ENCODE measurements around the gene PGLYRP3. TPM values are rescaled to one million over a fixed set of nuclear protein-coding genes. Genes with fewer than 3 reads are reported as not detected.

PGLYRP3 gene
- total RNA-seq, 1 donor from 2014 or later, result 0.53 TPM

DNA sequence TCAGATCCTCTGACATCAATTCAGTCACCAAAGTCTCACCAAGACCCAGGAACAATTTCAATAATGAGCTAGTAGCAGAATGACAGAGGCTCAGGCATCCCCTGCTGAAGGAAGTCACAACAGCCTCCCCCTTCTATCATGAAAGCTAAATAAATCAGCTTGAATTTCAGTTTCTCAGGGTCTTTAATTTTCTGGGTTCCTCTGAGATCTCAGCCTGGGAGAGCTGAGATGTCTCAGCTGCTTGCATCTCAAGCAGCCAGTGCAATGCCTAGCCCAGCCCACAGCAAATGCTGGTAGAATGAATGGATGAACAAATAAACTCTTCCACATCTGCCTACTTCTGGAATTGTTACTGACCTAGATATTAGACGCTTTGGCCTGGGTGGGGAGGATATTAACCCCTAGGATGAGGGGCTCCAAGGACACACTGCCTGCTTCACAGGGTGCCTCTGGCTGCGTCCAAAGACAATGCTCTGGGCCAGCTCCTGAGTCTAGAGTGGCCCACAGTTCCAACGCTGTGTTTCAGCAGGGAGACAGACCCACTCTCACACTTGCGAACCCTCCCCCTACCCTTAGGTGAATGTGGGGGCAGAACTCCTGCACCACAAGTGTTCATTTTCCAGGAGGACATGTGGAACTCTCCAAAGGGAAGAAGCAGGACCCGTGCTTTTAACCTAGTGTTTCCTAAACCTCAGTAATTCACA is 64.4 kb downstream of the PGLYRP3 start:
- DNase-seq (ENCODE audit: low read depth), result no peak
- TF ChIP-seq, protein P1, sequence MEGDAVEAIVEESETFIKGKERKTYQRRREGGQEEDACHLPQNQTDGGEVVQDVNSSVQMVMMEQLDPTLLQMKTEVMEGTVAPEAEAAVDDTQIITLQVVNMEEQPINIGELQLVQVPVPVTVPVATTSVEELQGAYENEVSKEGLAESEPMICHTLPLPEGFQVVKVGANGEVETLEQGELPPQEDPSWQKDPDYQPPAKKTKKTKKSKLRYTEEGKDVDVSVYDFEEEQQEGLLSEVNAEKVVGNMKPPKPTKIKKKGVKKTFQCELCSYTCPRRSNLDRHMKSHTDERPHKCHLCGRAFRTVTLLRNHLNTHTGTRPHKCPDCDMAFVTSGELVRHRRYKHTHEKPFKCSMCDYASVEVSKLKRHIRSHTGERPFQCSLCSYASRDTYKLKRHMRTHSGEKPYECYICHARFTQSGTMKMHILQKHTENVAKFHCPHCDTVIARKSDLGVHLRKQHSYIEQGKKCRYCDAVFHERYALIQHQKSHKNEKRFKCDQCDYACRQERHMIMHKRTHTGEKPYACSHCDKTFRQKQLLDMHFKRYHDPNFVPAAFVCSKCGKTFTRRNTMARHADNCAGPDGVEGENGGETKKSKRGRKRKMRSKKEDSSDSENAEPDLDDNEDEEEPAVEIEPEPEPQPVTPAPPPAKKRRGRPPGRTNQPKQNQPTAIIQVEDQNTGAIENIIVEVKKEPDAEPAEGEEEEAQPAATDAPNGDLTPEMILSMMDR (IDR thresholded peaks at IDR 0.05; ENCODE audit: insufficient read depth, low read length, severe bottlenecking), result no peak
- no peaks in the 10 kb centered on the region for H3K36me3 ChIP-seq (ENCODE audit: control insufficient read depth, insufficient read depth, low read length)
- no peak for FAIRE-seq
- H3K4me3 ChIP-seq (ENCODE audit: low read depth, low read length), result no peak overlapping the region
- peaks cover 5% of the 10 kb centered on the region for H3K27me3 ChIP-seq (ENCODE audit: control insufficient read depth, insufficient read depth, low read length)

Other genes starting within 250 kb of the PGLYRP3 start
- gene SPRR2B, start 241.3 kb downstream of the PGLYRP3 start, total RNA-seq, result not detected in 2 replicates
- 0.26 and 3.7 TPM in 2 replicates for gene SPRR2E, start 218.4 kb downstream of the PGLYRP3 start, total RNA-seq
- not detected in 2 replicates for gene SPRR2F, start 199.4 kb downstream of the PGLYRP3 start, total RNA-seq
- gene SPRR2G, start 162.1 kb downstream of the PGLYRP3 start, total RNA-seq, result not detected in 2 replicates
- gene LELP1, start 109.5 kb downstream of the PGLYRP3 start, total RNA-seq, result not detected in 2 replicates
- not detected in 2 replicates for gene PRR9, start 95.4 kb downstream of the PGLYRP3 start, total RNA-seq
- gene LORICRIN, start 53.3 kb downstream of the PGLYRP3 start, total RNA-seq, result not detected in 2 replicates
- 2.0 TPM in 1 of 2 replicates, not detected in the other for gene PGLYRP4, start 35.9 kb upstream of the PGLYRP3 start, total RNA-seq
- gene S100A9, start 44.9 kb upstream of the PGLYRP3 start, total RNA-seq, result 735 and 3,796 TPM in 2 replicates
- 5.5 TPM in 1 of 2 replicates, not detected in the other for gene S100A12, start 62.7 kb upstream of the PGLYRP3 start, total RNA-seq
- 50.0 and 551 TPM in 2 replicates for gene S100A8, start 78.1 kb upstream of the PGLYRP3 start, total RNA-seq
- not detected in 2 replicates for gene S100A7A, start 103.6 kb upstream of the PGLYRP3 start, total RNA-seq
- 0.38 TPM in 1 of 2 replicates, not detected in the other for gene S100A7, start 147.7 kb upstream of the PGLYRP3 start, total RNA-seq
- 2,948 and 3,820 TPM in 2 replicates for gene S100A6, start 223.0 kb upstream of the PGLYRP3 start, total RNA-seq
- gene S100A5, start 228.0 kb upstream of the PGLYRP3 start, total RNA-seq, result not detected in 2 replicates
- 10.8 and 16.8 TPM in 2 replicates for gene S100A4, start 232.9 kb upstream of the PGLYRP3 start, total RNA-seq
- 2.3 and 26.6 TPM in 2 replicates for gene S100A3, start 236.3 kb upstream of the PGLYRP3 start, total RNA-seq

Data from bronchial epithelial cell (primary cell).